Measurements from ENCODE around the gene PPP1R11.
"Not testable (repeated sequence)": the region's sequence is repeated elsewhere in the genome, so short reads cannot be mapped to it uniquely, and the experiment has no call there.

PPP1R11 gene

GRCh38 chr6:30113003-30113759 is 46.2 kb downstream of the PPP1R11 start, which contains the start of gene TRIM31:
Gene TRIM31 (minus strand): TSS chr6:30113090. CDS start chr6:30112805, 285 bp downstream.
- H3K27ac Mint-ChIP-seq, result no peak within 1 kb of the TSS
- peaks cover 59% of the 10 kb centered on the region for H3K27me3 Mint-ChIP-seq (ENCODE audit: low read depth)
- no peaks in the 10 kb centered on the region for H3K36me3 Mint-ChIP-seq (ENCODE audit: low read depth)
- no peak within 1 kb of the TSS for H3K4me3 Mint-ChIP-seq
- peaks cover 4% of the 10 kb centered on the region for H3K4me1 Mint-ChIP-seq (ENCODE audit: low read depth)
- H3K9me3 Mint-ChIP-seq, result no peaks in the 10 kb centered on the region
- no peak for DNase-seq (ENCODE audit: low spot score)

- H3K9me3 Mint-ChIP-seq, result no peaks in the 10 kb centered on the region
- DNase-seq (ENCODE audit: low spot score), result no peak
Observed at GRCh38 chr6:30113841-30114240, 46.8 kb downstream of the PPP1R11 start.

GRCh38 chr6:30116724-30117123 is 49.7 kb downstream of the PPP1R11 start:
- H3K36me3 Mint-ChIP-seq (ENCODE audit: low read depth), result no peaks in the 10 kb centered on the region
- no peak for DNase-seq (ENCODE audit: low spot score)
- H3K4me3 Mint-ChIP-seq, result no peak overlapping the region
- H3K27me3 Mint-ChIP-seq (ENCODE audit: low read depth), result peaks cover 47% of the 10 kb centered on the region
- no peak overlapping the region for H3K27ac Mint-ChIP-seq
- H3K4me1 Mint-ChIP-seq (ENCODE audit: low read depth), result peaks cover 4% of the 10 kb centered on the region
- H3K9me3 Mint-ChIP-seq, result no peaks in the 10 kb centered on the region

More at GRCh38 chr6:30113841-30114240, 46.8 kb downstream of the PPP1R11 start:
- peaks cover 56% of the 10 kb centered on the region for H3K27me3 Mint-ChIP-seq (ENCODE audit: low read depth)
- no peak overlapping the region for H3K27ac Mint-ChIP-seq
- H3K36me3 Mint-ChIP-seq (ENCODE audit: low read depth), result no peaks in the 10 kb centered on the region
- H3K4me3 Mint-ChIP-seq, result no peak overlapping the region
- H3K4me1 Mint-ChIP-seq (ENCODE audit: low read depth), result peaks cover 4% of the 10 kb centered on the region

GRCh38 chr6:30118691-30119090 is 51.7 kb downstream of the PPP1R11 start:
- H3K36me3 Mint-ChIP-seq (ENCODE audit: low read depth); H3K27ac Mint-ChIP-seq; H3K4me1 Mint-ChIP-seq (ENCODE audit: low read depth); H3K9me3 Mint-ChIP-seq; H3K4me3 Mint-ChIP-seq; DNase-seq (ENCODE audit: low spot score): not testable (repeated sequence)
- H3K27me3 Mint-ChIP-seq (ENCODE audit: low read depth), result peaks cover 35% of the 10 kb centered on the region
